Neuron (in vitro differentiated cells): ENCODE measurements around the gene ANG.
A peak's percentile ranks its signal among the peaks of the same experiment; 100 is the strongest.
"Not testable (repeated sequence)": the region's sequence is repeated elsewhere in the genome, so short reads cannot be mapped to it uniquely, and the experiment has no call there.

Experiments used
- H2AFZ ChIP-seq: one replicate; pipeline ENCODE4 v1.6.1; 2013; ENCODE audit warnings: low read depth, mild to moderate bottlenecking, inconsistent platforms, low read length, moderate library complexity
- H3K27me3 ChIP-seq: one replicate; pipeline ENCODE4 v1.6.1; 2013; ENCODE audit warnings: low read length; ENCODE audit not compliant: insufficient read depth
- H3K36me3 ChIP-seq: one replicate; pipeline ENCODE4 v1.6.1; 2013; ENCODE audit warnings: low read length; ENCODE audit not compliant: insufficient read depth
- H3K4me1 ChIP-seq: one replicate; pipeline ENCODE4 v1.6.1; 2013; ENCODE audit warnings: low read length; ENCODE audit not compliant: insufficient read depth
- H3K4me3 ChIP-seq: 2 replicates; pipeline ENCODE4 v1.5.1; 2013; ENCODE audit warnings: mild to moderate bottlenecking, low read length, moderate library complexity
- H3K9me3 ChIP-seq: one replicate; pipeline ENCODE4 v1.6.1; 2013; ENCODE audit warnings: low read length

ANG gene

GRCh38 chr14:20688167-20688839, at the start of gene ANG:
Gene ANG (plus strand): TSS chr14:20688764. CDS start chr14:20693565, 4,801 bp downstream.
- no peaks in the 10 kb centered on the region for H3K9me3 ChIP-seq

GRCh38 chr14:20641591-20641990, 47.0 kb upstream of the ANG start, which contains the start of gene OR6S1:
Gene OR6S1 (minus strand): TSS chr14:20641691. CDS start chr14:20641691, 0 bp downstream.
- Histone ChIP-seq H3K27me3 (peaks cover 5% of the 10 kb centered on the region), H2AFZ (no peak within 1 kb of the TSS), H3K9me3 (no peaks in the 10 kb centered on the region), H3K4me3 (no peak within 1 kb of the TSS), H3K4me1 (no peaks in the 10 kb centered on the region), H3K36me3 (no peaks in the 10 kb centered on the region)

More at GRCh38 chr14:20688167-20688839, at the start of gene ANG:
- Histone ChIP-seq H3K4me3 (no peak within 1 kb of the TSS), H2AFZ (no peak within 1 kb of the TSS), H3K27me3 (no peaks in the 10 kb centered on the region), H3K4me1 (peaks cover 6% of the 10 kb centered on the region), H3K36me3 (no peaks in the 10 kb centered on the region)

- Histone ChIP-seq H3K27me3 (peaks cover 5% of the 10 kb centered on the region), H3K4me1 (no peaks in the 10 kb centered on the region), H3K9me3 (no peaks in the 10 kb centered on the region), H3K36me3 (no peaks in the 10 kb centered on the region), H3K4me3 (no peak overlapping the region), H2AFZ (no peak overlapping the region)
Measured at GRCh38 chr14:20642182-20642581, 46.4 kb upstream of the ANG start.

GRCh38 chr14:20642755-20643154, 45.8 kb upstream of the ANG start:
- not testable (repeated sequence) for H3K27me3 ChIP-seq, H3K4me1 ChIP-seq, H3K4me3 ChIP-seq, H3K36me3 ChIP-seq, H2AFZ ChIP-seq, H3K9me3 ChIP-seq

- H2AFZ ChIP-seq = no peak overlapping the region
- no peaks in the 10 kb centered on the region for H3K4me1 ChIP-seq
- H3K9me3 ChIP-seq = no peaks in the 10 kb centered on the region
- no peaks in the 10 kb centered on the region for H3K36me3 ChIP-seq
- peaks cover 5% of the 10 kb centered on the region for H3K27me3 ChIP-seq
- no peak overlapping the region for H3K4me3 ChIP-seq
Measured at GRCh38 chr14:20644520-20644919, 44.0 kb upstream of the ANG start.

- peaks cover 5% of the 10 kb centered on the region for H3K27me3 ChIP-seq
- H2AFZ ChIP-seq = no peak overlapping the region
- H3K4me1 ChIP-seq = no peaks in the 10 kb centered on the region
- no peak overlapping the region for H3K4me3 ChIP-seq
- no peaks in the 10 kb centered on the region for H3K36me3 ChIP-seq
- H3K9me3 ChIP-seq = no peaks in the 10 kb centered on the region
Measured at GRCh38 chr14:20645481-20645880, 43.1 kb upstream of the ANG start.

GRCh38 chr14:20652996-20653975, 35.3 kb upstream of the ANG start:
- Histone ChIP-seq H3K4me1 (no peaks in the 10 kb centered on the region), H3K27me3 (peaks cover 42% of the 10 kb centered on the region), H2AFZ (no peak overlapping the region), H3K9me3 (no peaks in the 10 kb centered on the region), H3K36me3 (no peaks in the 10 kb centered on the region), H3K4me3 (peak overlapping the region; percentile 20)

- H3K27me3 ChIP-seq = peaks cover 49% of the 10 kb centered on the region
- no peak overlapping the region for H2AFZ ChIP-seq
- H3K9me3 ChIP-seq = no peaks in the 10 kb centered on the region
- H3K4me1 ChIP-seq = no peaks in the 10 kb centered on the region
- H3K4me3 ChIP-seq = no peak overlapping the region
- no peaks in the 10 kb centered on the region for H3K36me3 ChIP-seq
Measured at GRCh38 chr14:20655851-20656250, 32.7 kb upstream of the ANG start.

GRCh38 chr14:20656274-20656673, 32.3 kb upstream of the ANG start:
- Histone ChIP-seq H3K4me3 (no peak overlapping the region), H3K9me3 (no peaks in the 10 kb centered on the region), H3K4me1 (no peaks in the 10 kb centered on the region), H2AFZ (no peak overlapping the region), H3K36me3 (no peaks in the 10 kb centered on the region), H3K27me3 (peaks cover 52% of the 10 kb centered on the region)

- Histone ChIP-seq H3K4me1 (no peaks in the 10 kb centered on the region), H3K4me3 (no peak overlapping the region), H3K27me3 (peaks cover 56% of the 10 kb centered on the region), H3K36me3 (no peaks in the 10 kb centered on the region), H3K9me3 (no peaks in the 10 kb centered on the region), H2AFZ (no peak overlapping the region)
Measured at GRCh38 chr14:20657216-20658211, 31.1 kb upstream of the ANG start.

GRCh38 chr14:20658246-20658645, 30.3 kb upstream of the ANG start:
- H2AFZ ChIP-seq = no peak overlapping the region
- peaks cover 58% of the 10 kb centered on the region for H3K27me3 ChIP-seq
- H3K9me3 ChIP-seq = no peaks in the 10 kb centered on the region
- H3K4me3 ChIP-seq = no peak overlapping the region
- H3K4me1 ChIP-seq = no peaks in the 10 kb centered on the region
- no peaks in the 10 kb centered on the region for H3K36me3 ChIP-seq

GRCh38 chr14:20659336-20659735, 29.2 kb upstream of the ANG start:
- Histone ChIP-seq H3K27me3 (peaks cover 58% of the 10 kb centered on the region), H2AFZ (no peak overlapping the region), H3K4me1 (no peaks in the 10 kb centered on the region), H3K36me3 (no peaks in the 10 kb centered on the region), H3K9me3 (no peaks in the 10 kb centered on the region), H3K4me3 (no peak overlapping the region)
